CD4-positive, alpha-beta T cell treated with Interferon alpha-2 for 1 hour (primary cell): ENCODE results near the gene YY1.
"Not testable (repeated sequence)": the region's sequence is repeated elsewhere in the genome, so short reads cannot be mapped to it uniquely, and the experiment has no call there.

Experiments used
- DNase-seq, 2 donors: peaks; one replicate each; pipeline ENCODE4 v3.0.0-alpha.2; 2020 to 2022

YY1 gene

GRCh38 chr14:100285021-100285912 is 46.3 kb downstream of the YY1 start:
- peak; percentile 75 to 84 for DNase-seq

GRCh38 chr14:100285913-100286400 is 47.0 kb downstream of the YY1 start:
- no peak for DNase-seq

- DNase-seq = no peak
Measured at GRCh38 chr14:100286484-100287191, 47.7 kb downstream of the YY1 start.

GRCh38 chr14:100287202-100287997 is 48.5 kb downstream of the YY1 start:
- no peak for DNase-seq

GRCh38 chr14:100287998-100288295 is 49.0 kb downstream of the YY1 start:
- DNase-seq = not testable (repeated sequence)

- DNase-seq = no peak
Measured at GRCh38 chr14:100288382-100289185, 49.6 kb downstream of the YY1 start.

GRCh38 chr14:100289916-100290606 is 51.1 kb downstream of the YY1 start:
- no peak for DNase-seq

- no peak for DNase-seq
Measured at GRCh38 chr14:100290607-100291304, 51.8 kb downstream of the YY1 start.

- DNase-seq = no peak
Measured at GRCh38 chr14:100291305-100292075, 52.5 kb downstream of the YY1 start.

- DNase-seq = no peak
Measured at GRCh38 chr14:100292301-100292775, 53.4 kb downstream of the YY1 start.

- DNase-seq = no peak
Measured at GRCh38 chr14:100292776-100293461, 54.0 kb downstream of the YY1 start.

GRCh38 chr14:100293497-100294212 is 54.7 kb downstream of the YY1 start:
- DNase-seq = no peak

- DNase-seq = no peak
Measured at GRCh38 chr14:100294213-100294962, 55.4 kb downstream of the YY1 start.

GRCh38 chr14:100294963-100295330 is 56.0 kb downstream of the YY1 start:
- DNase-seq = no peak

GRCh38 chr14:100295376-100296105 is 56.6 kb downstream of the YY1 start:
- no peak for DNase-seq

GRCh38 chr14:100296106-100296651 is 57.2 kb downstream of the YY1 start:
- peak in 1 of 2 donors; percentile 20 for DNase-seq

GRCh38 chr14:100296729-100297128 is 57.8 kb downstream of the YY1 start:
- not testable (repeated sequence) for DNase-seq
